Embryonic facial prominence (tissue), 1 donor: Measurements from ENCODE around the gene SERPINI1.

Source experiments
- DNase-seq: peaks from one replicate; pipeline ENCODE4 v3.0.0-alpha.2; 2016; ENCODE audit errors: extremely low spot score

SERPINI1 gene

GRCh38 chr3:167851171-167851570 is 115.7 kb downstream of the SERPINI1 start:
- DNase-seq, result no peak

- no peak for DNase-seq
Observed at GRCh38 chr3:167851749-167852148, 116.2 kb downstream of the SERPINI1 start.

- no peak for DNase-seq
Observed at GRCh38 chr3:167852216-167852615, 116.7 kb downstream of the SERPINI1 start.

GRCh38 chr3:167854063-167854462 is 118.5 kb downstream of the SERPINI1 start:
- DNase-seq, result no peak

GRCh38 chr3:167854846-167855245 is 119.3 kb downstream of the SERPINI1 start:
- no peak for DNase-seq

GRCh38 chr3:167855306-167855705 is 119.8 kb downstream of the SERPINI1 start:
- no peak for DNase-seq

GRCh38 chr3:167858865-167859264 is 123.3 kb downstream of the SERPINI1 start:
- DNase-seq, result no peak

GRCh38 chr3:167859610-167860009 is 124.1 kb downstream of the SERPINI1 start:
- no peak for DNase-seq

GRCh38 chr3:167861649-167862048 is 126.1 kb downstream of the SERPINI1 start:
- no peak for DNase-seq

- no peak for DNase-seq
Observed at GRCh38 chr3:167862104-167862730, 126.7 kb downstream of the SERPINI1 start.

- DNase-seq, result no peak
Observed at GRCh38 chr3:167863811-167864551, 128.5 kb downstream of the SERPINI1 start.

GRCh38 chr3:167864552-167864874 is 129.0 kb downstream of the SERPINI1 start:
- DNase-seq, result no peak

- DNase-seq, result no peak
Observed at GRCh38 chr3:167866331-167866730, 130.8 kb downstream of the SERPINI1 start.

GRCh38 chr3:167867981-167868380 is 132.5 kb downstream of the SERPINI1 start:
- DNase-seq, result no peak

GRCh38 chr3:167870181-167870580 is 134.7 kb downstream of the SERPINI1 start:
- no peak for DNase-seq

GRCh38 chr3:167870759-167871158 is 135.2 kb downstream of the SERPINI1 start:
- no peak for DNase-seq

GRCh38 chr3:167872032-167872431 is 136.5 kb downstream of the SERPINI1 start:
- no peak for DNase-seq

- no peak for DNase-seq
Observed at GRCh38 chr3:167872941-167873340, 137.4 kb downstream of the SERPINI1 start.

- no peak for DNase-seq
Observed at GRCh38 chr3:167874671-167875372, 139.3 kb downstream of the SERPINI1 start.
